WTC11 (cell line): Measurements from ENCODE around the gene FAT2. TPM values are rescaled to one million over a fixed set of nuclear protein-coding genes. Genes with fewer than 3 reads are reported as not detected.

Source experiments
- ATAC-seq: fragments of 200-7000 bp; cut with Tn5 transposase; 2 replicates; pipeline ENCODE4 v1.10.0; 2021; ENCODE audit warnings: mild to moderate bottlenecking, moderate library complexity
- CTCF ChIA-PET: fragments of 300-600 bp; sonication (Branson Sonifier 250); formaldehyde crosslinking; loops from one replicate; lab custom pipeline; 2021; ENCODE audit warnings: antibody characterized with exemption; lab: Charles Lee
- POLR2A ChIA-PET: fragments of 350-600 bp; sonication (Branson Sonifier 250); formaldehyde crosslinking; loops from one replicate; lab custom pipeline; 2021; ENCODE audit warnings: antibody characterized with exemption; lab: Charles Lee
- DNase-seq: peaks from one replicate; pipeline ENCODE4 v3.0.0; 2021; ENCODE audit warnings: low spot score
- H3K27ac Mint-ChIP-seq: 2 replicates; pipeline ENCODE4 v1.8.0; 2021; ENCODE audit warnings: mixed read lengths
- H3K27me3 Mint-ChIP-seq: 2 replicates; pipeline ENCODE4 v1.8.0; 2021; ENCODE audit warnings: low read depth, mild to moderate bottlenecking, moderate library complexity, mixed read lengths
- H3K36me3 Mint-ChIP-seq: 2 replicates; pipeline ENCODE4 v1.8.0; 2021; ENCODE audit warnings: mixed read lengths
- H3K4me1 Mint-ChIP-seq: 2 replicates; pipeline ENCODE4 v1.8.0; 2022; ENCODE audit warnings: mixed read lengths
- H3K4me3 Mint-ChIP-seq: 2 replicates; pipeline ENCODE4 v1.8.0; 2021; ENCODE audit warnings: mild to moderate bottlenecking, moderate library complexity, mixed read lengths
- H3K9me3 Mint-ChIP-seq: 2 replicates; pipeline ENCODE4 v1.8.0; 2021; ENCODE audit warnings: mixed read lengths
- CREM ChIP-seq: sonication (generic); formaldehyde crosslinking; IDR thresholded peaks from 2 replicates; pipeline ENCODE4 v1.8.1; 2022; ENCODE audit warnings: mild to moderate bottlenecking, missing genetic modification reagents, moderate library complexity
- ELF4 ChIP-seq: sonication (generic); formaldehyde crosslinking; IDR thresholded peaks from 2 replicates; pipeline ENCODE4 v1.8.1; 2022; ENCODE audit warnings: low read depth, mild to moderate bottlenecking, moderate library complexity, missing genetic modification reagents
- FOXK1 ChIP-seq: sonication (generic); formaldehyde crosslinking; IDR thresholded peaks from 2 replicates; pipeline ENCODE4 v1.8.0; 2022; ENCODE audit warnings: mild to moderate bottlenecking, moderate library complexity, missing genetic modification reagents
- GABPB1 ChIP-seq: sonication (generic); formaldehyde crosslinking; IDR thresholded peaks from 2 replicates; pipeline ENCODE4 v1.8.1; 2023; ENCODE audit warnings: mild to moderate bottlenecking, missing genetic modification reagents
- KAT7 ChIP-seq: sonication (generic); formaldehyde crosslinking; IDR thresholded peaks from 2 replicates; pipeline ENCODE4 v1.8.1; 2023; ENCODE audit warnings: missing genetic modification reagents, mild to moderate bottlenecking, borderline replicate concordance
- MXD4 ChIP-seq: fragments of 250-450 bp; sonication (Bioruptor Pico); IDR thresholded peaks from 2 replicates; pipeline ENCODE4 v1.8.0; 2021; ENCODE audit warnings: mild to moderate bottlenecking, moderate library complexity, borderline replicate concordance
- NFATC4 ChIP-seq: fragments of 250-450 bp; sonication (Bioruptor Pico); IDR thresholded peaks from 2 replicates; pipeline ENCODE4 v1.9.0; 2021; ENCODE audit warnings: mild to moderate bottlenecking
- NR2C2 ChIP-seq: sonication (generic); formaldehyde crosslinking; IDR thresholded peaks from 2 replicates; pipeline ENCODE4 v1.8.0; 2022; ENCODE audit warnings: mild to moderate bottlenecking, missing genetic modification reagents
- NR3C1 ChIP-seq: sonication (generic); formaldehyde crosslinking; conservative IDR thresholded peaks from 2 replicates; pipeline ENCODE4 v1.8.1; 2023; ENCODE audit warnings: low read depth, mild to moderate bottlenecking, missing genetic modification reagents
- PRRX2 ChIP-seq: fragments of 250-450 bp; sonication (Bioruptor Pico); IDR thresholded peaks from 2 replicates; pipeline ENCODE4 v1.8.0; 2021; ENCODE audit warnings: mild to moderate bottlenecking
- SMAD3 ChIP-seq: sonication (generic); formaldehyde crosslinking; IDR thresholded peaks from 2 replicates; pipeline ENCODE4 v1.8.0; 2022; ENCODE audit warnings: missing genetic modification reagents, mild to moderate bottlenecking, borderline replicate concordance
- SOX15 ChIP-seq: fragments of 250-450 bp; sonication (Bioruptor Pico); IDR thresholded peaks from 2 replicates; pipeline ENCODE4 v1.9.0; 2021; ENCODE audit warnings: mild to moderate bottlenecking
- TEAD4 ChIP-seq: sonication (generic); formaldehyde crosslinking; IDR thresholded peaks from 2 replicates; pipeline ENCODE4 v1.8.0; 2022; ENCODE audit warnings: mild to moderate bottlenecking, missing genetic modification reagents
- ZNF671 ChIP-seq: fragments of 250-450 bp; sonication (Bioruptor Pico); IDR thresholded peaks from 2 replicates; pipeline ENCODE4 v1.8.0; 2021; ENCODE audit warnings: mild to moderate bottlenecking
- total RNA-seq: library from RNA; stranded (reverse); gene quantifications from 3 replicates; pipeline ENCODE4 v1.2.3, GENCODE V29; 2021
- TF ChIP-seq, protein P1 (sequence below): sonication (generic); formaldehyde crosslinking; IDR thresholded peaks from 2 replicates; pipeline ENCODE4 v1.8.0; 2023; ENCODE audit warnings: missing genetic modification reagents
- TF ChIP-seq, protein P2 (sequence below): sonication (generic); formaldehyde crosslinking; IDR thresholded peaks from 2 replicates; pipeline ENCODE4 v1.8.1; 2022; ENCODE audit warnings: mild to moderate bottlenecking, moderate library complexity, missing genetic modification reagents
- TF ChIP-seq, protein P3 (sequence below): fragments of 250-450 bp; sonication (Bioruptor Pico); conservative IDR thresholded peaks from 2 replicates; pipeline ENCODE4 v1.9.0; 2021; ENCODE audit warnings: mild to moderate bottlenecking
- TF ChIP-seq, protein P4 (sequence below): sonication (generic); formaldehyde crosslinking; IDR thresholded peaks from 2 replicates; pipeline ENCODE4 v1.8.0; 2022; ENCODE audit warnings: mild to moderate bottlenecking, missing genetic modification reagents
- TF ChIP-seq, protein P5 (sequence below): sonication (generic); formaldehyde crosslinking; IDR thresholded peaks from 2 replicates; pipeline ENCODE4 v1.8.1; 2023; ENCODE audit warnings: mild to moderate bottlenecking, missing genetic modification reagents
- TF ChIP-seq, protein P6 (sequence below): sonication (generic); formaldehyde crosslinking; IDR thresholded peaks from 2 replicates; pipeline ENCODE4 v1.8.1; 2023; ENCODE audit warnings: mild to moderate bottlenecking, moderate library complexity, missing genetic modification reagents
- TF ChIP-seq, protein P7 (sequence below): sonication (generic); formaldehyde crosslinking; IDR thresholded peaks from 2 replicates; pipeline ENCODE4 v1.8.0; 2022; ENCODE audit warnings: mild to moderate bottlenecking, missing genetic modification reagents
- TF ChIP-seq, protein P8 (sequence below): fragments of 250-450 bp; sonication (Bioruptor Pico); IDR thresholded peaks from 2 replicates; pipeline ENCODE4 v1.9.0; 2021; ENCODE audit warnings: moderate library complexity, mild to moderate bottlenecking, inconsistent platforms, borderline replicate concordance

FAT2 gene
- total RNA-seq, 1 experiment from 2014 or later = 0.26 TPM

DNA sequence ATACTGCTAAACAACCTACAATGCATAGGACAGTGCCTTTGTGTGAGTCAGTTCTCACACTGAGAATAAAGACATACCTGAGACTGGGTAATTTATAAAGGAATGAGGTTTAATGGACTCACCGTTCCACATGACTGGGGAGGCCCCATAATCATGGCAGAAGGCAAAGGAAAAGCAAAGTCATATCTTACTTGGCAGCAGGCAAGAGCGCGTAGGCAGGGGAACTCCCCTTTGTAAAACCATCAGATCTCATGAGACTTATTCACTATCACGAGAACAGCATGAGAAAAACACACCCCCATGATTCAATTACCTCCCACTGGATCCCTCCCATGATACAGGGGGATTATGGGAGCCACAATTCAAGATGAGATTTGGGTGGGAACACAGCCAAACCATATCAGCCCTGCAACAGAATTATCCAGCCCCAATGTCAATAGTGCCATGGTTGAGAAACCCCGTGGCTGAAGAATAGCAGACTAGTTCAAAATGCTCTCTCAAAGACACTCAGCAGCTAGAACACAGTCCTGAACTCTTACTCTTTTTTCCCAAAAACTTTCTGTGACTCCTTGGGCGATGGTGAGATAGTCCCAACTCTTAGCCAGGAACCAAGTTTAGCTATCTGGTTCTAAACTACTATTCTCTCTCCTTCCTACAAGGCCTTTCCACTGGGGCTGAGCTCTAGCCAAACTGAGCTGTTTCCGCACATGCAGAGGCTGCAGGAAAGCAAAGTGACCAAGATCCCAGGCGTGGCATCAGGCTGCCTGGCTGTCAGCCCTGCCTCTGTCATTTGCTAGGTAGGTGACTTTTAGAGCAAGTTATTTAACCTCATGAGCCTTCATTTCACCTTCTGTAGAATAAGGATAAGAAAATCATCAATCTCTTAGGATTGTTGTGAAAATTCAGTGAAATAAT is 21.7 kb downstream of the FAT2 start:
- Mint-ChIP-seq H3K4me1 (peaks cover 13% of the 10 kb centered on the region), H3K4me3 (no peak overlapping the region), H3K36me3 (no peaks in the 10 kb centered on the region), H3K27ac (no peak overlapping the region), H3K27me3 (peaks cover 48% of the 10 kb centered on the region), H3K9me3 (peaks cover 7% of the 10 kb centered on the region)
- no peak for DNase-seq
- no peak for ATAC-seq
- TF ChIP-seq, protein P1, sequence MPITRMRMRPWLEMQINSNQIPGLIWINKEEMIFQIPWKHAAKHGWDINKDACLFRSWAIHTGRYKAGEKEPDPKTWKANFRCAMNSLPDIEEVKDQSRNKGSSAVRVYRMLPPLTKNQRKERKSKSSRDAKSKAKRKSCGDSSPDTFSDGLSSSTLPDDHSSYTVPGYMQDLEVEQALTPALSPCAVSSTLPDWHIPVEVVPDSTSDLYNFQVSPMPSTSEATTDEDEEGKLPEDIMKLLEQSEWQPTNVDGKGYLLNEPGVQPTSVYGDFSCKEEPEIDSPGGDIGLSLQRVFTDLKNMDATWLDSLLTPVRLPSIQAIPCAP (CRISPR knock-in tag) = no peak
- TF ChIP-seq SOX15 (CRISPR knock-in tag) (no peak), TEAD4 (CRISPR knock-in tag) (no peak), SMAD3 (CRISPR knock-in tag) (no peak), CREM (CRISPR knock-in tag) (no peak), ELF4 (CRISPR knock-in tag) (no peak), NR2C2 (no peak), ZNF671 (CRISPR knock-in tag) (no peak), MXD4 (CRISPR knock-in tag) (no peak), NR3C1 (CRISPR knock-in tag) (no peak), FOXK1 (CRISPR knock-in tag) (no peak), PRRX2 (CRISPR knock-in tag) (no peak), NFATC4 (no peak)
- TF ChIP-seq, protein P2, sequence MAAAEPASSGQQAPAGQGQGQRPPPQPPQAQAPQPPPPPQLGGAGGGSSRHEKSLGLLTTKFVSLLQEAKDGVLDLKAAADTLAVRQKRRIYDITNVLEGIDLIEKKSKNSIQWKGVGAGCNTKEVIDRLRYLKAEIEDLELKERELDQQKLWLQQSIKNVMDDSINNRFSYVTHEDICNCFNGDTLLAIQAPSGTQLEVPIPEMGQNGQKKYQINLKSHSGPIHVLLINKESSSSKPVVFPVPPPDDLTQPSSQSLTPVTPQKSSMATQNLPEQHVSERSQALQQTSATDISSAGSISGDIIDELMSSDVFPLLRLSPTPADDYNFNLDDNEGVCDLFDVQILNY (CRISPR knock-in tag) = no peak
- TF ChIP-seq, protein P3, sequence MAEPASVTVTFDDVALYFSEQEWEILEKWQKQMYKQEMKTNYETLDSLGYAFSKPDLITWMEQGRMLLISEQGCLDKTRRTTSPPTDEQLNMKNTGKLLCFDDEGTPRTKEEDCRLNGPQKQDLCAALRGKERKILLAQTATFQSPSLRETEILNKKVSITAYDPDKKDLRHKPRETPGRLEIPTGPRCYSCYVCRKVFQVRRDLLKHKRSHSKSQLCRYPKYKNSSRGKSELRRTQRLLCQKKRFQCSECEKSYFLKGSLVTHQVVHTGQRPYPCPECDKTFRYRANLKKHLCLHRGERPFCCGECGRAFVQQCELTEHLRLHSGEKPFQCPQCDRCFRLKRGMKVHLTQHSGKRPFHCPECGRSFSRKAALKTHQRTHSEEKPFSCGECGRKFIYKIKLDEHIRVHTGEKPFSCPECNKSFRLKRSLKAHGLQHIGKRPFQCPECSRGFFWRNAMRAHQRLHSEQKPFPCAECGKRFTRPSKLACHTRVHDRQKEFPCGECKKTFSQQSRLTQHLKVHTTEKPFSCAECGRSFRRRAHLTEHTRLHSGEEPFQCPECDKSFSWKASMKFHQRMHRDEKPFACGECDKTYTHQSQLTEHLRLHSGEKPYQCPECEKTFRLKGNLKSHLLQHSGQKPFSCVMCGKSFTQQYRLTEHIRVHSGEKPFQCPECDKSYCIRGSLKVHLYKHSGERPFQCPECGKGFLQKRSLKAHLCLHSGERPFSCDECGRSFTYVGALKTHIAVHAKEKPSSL (CRISPR knock-in tag) = no peak
- TF ChIP-seq, protein P4, sequence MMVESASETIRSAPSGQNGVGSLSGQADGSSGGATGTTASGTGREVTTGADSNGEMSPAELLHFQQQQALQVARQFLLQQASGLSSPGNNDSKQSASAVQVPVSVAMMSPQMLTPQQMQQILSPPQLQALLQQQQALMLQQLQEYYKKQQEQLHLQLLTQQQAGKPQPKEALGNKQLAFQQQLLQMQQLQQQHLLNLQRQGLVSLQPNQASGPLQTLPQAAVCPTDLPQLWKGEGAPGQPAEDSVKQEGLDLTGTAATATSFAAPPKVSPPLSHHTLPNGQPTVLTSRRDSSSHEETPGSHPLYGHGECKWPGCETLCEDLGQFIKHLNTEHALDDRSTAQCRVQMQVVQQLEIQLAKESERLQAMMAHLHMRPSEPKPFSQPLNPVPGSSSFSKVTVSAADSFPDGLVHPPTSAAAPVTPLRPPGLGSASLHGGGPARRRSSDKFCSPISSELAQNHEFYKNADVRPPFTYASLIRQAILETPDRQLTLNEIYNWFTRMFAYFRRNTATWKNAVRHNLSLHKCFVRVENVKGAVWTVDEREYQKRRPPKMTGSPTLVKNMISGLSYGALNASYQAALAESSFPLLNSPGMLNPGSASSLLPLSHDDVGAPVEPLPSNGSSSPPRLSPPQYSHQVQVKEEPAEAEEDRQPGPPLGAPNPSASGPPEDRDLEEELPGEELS (CRISPR knock-in tag) = no peak
- CTCF ChIA-PET = interaction anchor here (3.6 kb wide), 1 partner anchor 83 kb away, joined by 20 read pairs; no protein-coding TSS in a partner anchor
- POLR2A ChIA-PET = no interaction called here

DNA sequence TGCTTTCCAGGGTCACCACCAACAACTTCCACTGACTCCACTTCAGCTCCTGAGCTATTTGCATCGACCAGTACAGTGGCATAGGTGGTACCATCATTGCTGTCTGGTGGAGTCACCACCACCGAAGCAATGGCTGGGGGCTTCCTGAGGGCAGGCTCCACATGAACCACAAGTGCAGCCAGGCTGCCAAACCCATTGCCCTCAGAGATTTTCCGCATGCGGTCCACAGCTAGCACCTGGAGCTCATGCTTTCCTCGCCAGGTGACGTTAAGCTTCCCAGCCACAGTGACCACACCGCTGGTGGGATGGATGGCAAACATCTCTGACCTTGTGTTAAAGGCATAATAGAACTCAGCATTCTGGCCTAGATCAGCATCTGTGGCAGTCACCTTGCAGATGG is 23.1 kb downstream of the FAT2 start:
- ChIA-PET CTCF (interaction anchor here (2.0 kb wide), 1 partner anchor 84 kb away, joined by 5 read pairs; no protein-coding TSS in a partner anchor), POLR2A (no interaction called here)
- TF ChIP-seq, protein P5, sequence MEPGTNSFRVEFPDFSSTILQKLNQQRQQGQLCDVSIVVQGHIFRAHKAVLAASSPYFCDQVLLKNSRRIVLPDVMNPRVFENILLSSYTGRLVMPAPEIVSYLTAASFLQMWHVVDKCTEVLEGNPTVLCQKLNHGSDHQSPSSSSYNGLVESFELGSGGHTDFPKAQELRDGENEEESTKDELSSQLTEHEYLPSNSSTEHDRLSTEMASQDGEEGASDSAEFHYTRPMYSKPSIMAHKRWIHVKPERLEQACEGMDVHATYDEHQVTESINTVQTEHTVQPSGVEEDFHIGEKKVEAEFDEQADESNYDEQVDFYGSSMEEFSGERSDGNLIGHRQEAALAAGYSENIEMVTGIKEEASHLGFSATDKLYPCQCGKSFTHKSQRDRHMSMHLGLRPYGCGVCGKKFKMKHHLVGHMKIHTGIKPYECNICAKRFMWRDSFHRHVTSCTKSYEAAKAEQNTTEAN (CRISPR knock-in tag) = no peak
- TF ChIP-seq, protein P6, sequence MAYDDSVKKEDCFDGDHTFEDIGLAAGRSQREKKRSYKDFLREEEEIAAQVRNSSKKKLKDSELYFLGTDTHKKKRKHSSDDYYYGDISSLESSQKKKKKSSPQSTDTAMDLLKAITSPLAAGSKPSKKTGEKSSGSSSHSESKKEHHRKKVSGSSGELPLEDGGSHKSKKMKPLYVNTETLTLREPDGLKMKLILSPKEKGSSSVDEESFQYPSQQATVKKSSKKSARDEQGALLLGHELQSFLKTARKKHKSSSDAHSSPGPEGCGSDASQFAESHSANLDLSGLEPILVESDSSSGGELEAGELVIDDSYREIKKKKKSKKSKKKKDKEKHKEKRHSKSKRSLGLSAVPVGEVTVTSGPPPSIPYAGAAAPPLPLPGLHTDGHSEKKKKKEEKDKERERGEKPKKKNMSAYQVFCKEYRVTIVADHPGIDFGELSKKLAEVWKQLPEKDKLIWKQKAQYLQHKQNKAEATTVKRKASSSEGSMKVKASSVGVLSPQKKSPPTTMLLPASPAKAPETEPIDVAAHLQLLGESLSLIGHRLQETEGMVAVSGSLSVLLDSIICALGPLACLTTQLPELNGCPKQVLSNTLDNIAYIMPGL = no peak
- no peak for TF ChIP-seq GABPB1
- TF ChIP-seq, protein P7, sequence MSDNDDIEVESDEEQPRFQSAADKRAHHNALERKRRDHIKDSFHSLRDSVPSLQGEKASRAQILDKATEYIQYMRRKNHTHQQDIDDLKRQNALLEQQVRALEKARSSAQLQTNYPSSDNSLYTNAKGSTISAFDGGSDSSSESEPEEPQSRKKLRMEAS (CRISPR knock-in tag) = no peak
- TF ChIP-seq, protein P8, sequence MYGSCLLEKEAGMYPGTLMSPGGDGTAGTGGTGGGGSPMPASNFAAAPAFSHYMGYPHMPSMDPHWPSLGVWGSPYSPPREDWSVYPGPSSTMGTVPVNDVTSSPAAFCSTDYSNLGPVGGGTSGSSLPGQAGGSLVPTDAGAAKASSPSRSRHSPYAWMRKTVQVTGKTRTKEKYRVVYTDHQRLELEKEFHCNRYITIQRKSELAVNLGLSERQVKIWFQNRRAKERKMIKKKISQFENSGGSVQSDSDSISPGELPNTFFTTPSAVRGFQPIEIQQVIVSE = no peak
- no peak for TF ChIP-seq KAT7 (CRISPR knock-in tag)
- TF ChIP-seq ZNF671 (CRISPR knock-in tag) = no peak
- Mint-ChIP-seq H3K4me3 (no peak overlapping the region), H3K27ac (no peak overlapping the region), H3K9me3 (peaks cover 7% of the 10 kb centered on the region), H3K4me1 (peaks cover 13% of the 10 kb centered on the region), H3K27me3 (peaks cover 47% of the 10 kb centered on the region), H3K36me3 (no peaks in the 10 kb centered on the region)
- DNase-seq (no peak), ATAC-seq (no peak)
